H1 (cell line): Measurements from ENCODE around the gene RBSN.

Source experiments
- EP300 ChIP-seq, 2 experiments: IDR thresholded peaks; 1 replicate in 1 of 2; 2 replicates in 1 of 2; pipeline ENCODE4 v1.6.1; 2011 to 2012; ENCODE audit warnings: low read depth in 2 of 2, low read length in 2 of 2, mild to moderate bottlenecking in 2 of 2, borderline replicate concordance in 1 of 2, inconsistent platforms in 1 of 2, moderate library complexity in 1 of 2
- EZH2 ChIP-seq: fragments of 200-600 bp; sonication (generic); IDR thresholded peaks from 2 replicates; pipeline ENCODE4 v1.7.1; 2012; ENCODE audit warnings: low read depth, mild to moderate bottlenecking, moderate library complexity, low read length, inconsistent platforms; ENCODE audit not compliant: severe bottlenecking
- POLR2A ChIP-seq, 2 experiments: IDR thresholded peaks; 1 replicate in 1 of 2; 2 replicates in 1 of 2; pipeline ENCODE4 v1.6.1; 2011; ENCODE audit warnings: low read depth in 2 of 2, low read length in 2 of 2, mild to moderate bottlenecking in 2 of 2; ENCODE audit errors: control extremely low read depth in 1 of 2
- TF ChIP-seq, protein P1 (sequence below), 3 experiments: IDR thresholded peaks; 1 replicate in 2 of 3; 2 replicates in 1 of 3; pipeline versions ENCODE4 v1.5.1 to v1.6.1; 2011; ENCODE audit warnings: low read length in 3 of 3, mild to moderate bottlenecking in 3 of 3, inconsistent platforms in 2 of 3, low read depth in 1 of 3, moderate library complexity in 1 of 3; ENCODE audit not compliant: insufficient read depth in 1 of 3; ENCODE audit errors: control extremely low read depth in 1 of 3

DNA sequence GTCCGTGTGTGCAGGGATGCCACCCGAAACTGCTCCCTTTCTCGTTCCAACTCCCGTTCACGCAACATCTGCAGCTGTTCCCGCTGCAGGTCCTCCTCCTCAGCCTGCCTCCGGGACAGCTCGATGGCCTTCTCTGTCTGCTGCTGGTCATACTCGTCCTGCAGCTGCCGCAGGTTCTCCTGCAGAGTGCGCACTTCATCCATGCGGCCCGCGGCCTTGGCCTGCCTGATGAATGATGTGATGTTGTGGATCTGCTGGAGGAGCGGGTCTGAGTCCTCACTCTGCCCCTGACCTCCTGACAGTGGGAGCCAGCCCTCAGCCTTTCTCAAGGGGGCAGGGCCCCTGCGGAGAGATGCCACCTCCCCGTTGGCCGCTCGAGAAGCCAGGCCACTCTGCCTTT, 24.4 kb downstream of the RBSN start:
- no peak for TF ChIP-seq EP300 (IDR thresholded peaks at IDR 0.05; ENCODE audit: borderline replicate concordance in 1 of 2, low read depth in 2 of 2, low read length in 2 of 2)
- TF ChIP-seq EZH2, result no peak
- TF ChIP-seq POLR2A (IDR thresholded peaks at IDR 0.05; ENCODE audit: control extremely low read depth in 1 of 2, low read depth in 2 of 2, low read length in 2 of 2), result no peak
- TF ChIP-seq, protein P1, sequence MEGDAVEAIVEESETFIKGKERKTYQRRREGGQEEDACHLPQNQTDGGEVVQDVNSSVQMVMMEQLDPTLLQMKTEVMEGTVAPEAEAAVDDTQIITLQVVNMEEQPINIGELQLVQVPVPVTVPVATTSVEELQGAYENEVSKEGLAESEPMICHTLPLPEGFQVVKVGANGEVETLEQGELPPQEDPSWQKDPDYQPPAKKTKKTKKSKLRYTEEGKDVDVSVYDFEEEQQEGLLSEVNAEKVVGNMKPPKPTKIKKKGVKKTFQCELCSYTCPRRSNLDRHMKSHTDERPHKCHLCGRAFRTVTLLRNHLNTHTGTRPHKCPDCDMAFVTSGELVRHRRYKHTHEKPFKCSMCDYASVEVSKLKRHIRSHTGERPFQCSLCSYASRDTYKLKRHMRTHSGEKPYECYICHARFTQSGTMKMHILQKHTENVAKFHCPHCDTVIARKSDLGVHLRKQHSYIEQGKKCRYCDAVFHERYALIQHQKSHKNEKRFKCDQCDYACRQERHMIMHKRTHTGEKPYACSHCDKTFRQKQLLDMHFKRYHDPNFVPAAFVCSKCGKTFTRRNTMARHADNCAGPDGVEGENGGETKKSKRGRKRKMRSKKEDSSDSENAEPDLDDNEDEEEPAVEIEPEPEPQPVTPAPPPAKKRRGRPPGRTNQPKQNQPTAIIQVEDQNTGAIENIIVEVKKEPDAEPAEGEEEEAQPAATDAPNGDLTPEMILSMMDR (IDR thresholded peaks at IDR 0.05; ENCODE audit: control extremely low read depth in 1 of 3, insufficient read depth in 1 of 3, low read depth in 1 of 3, low read length in 3 of 3), result peak in 1 of 3 experiments; percentile 5; a peak in 1 of 4 replicates
